Liver (tissue), 9 donors: ENCODE data around the gene HEXIM2. TPM values are rescaled to one million over a fixed set of nuclear protein-coding genes. Genes with fewer than 3 reads are reported as not detected.

ENCODE experiments used
- DNase-seq: peaks from one replicate; pipeline ENCODE4 v3.0.0-alpha.2; 2017; ENCODE audit warnings: low spot score
- H3K27ac ChIP-seq, 2 donors: one replicate each; pipeline ENCODE4 v1.7.0; 2013; ENCODE audit warnings: inconsistent platforms in 2 of 2, low read length in 2 of 2, control low read depth in 1 of 2, low read depth in 1 of 2, mild to moderate bottlenecking in 1 of 2
- H3K27me3 ChIP-seq, 4 donors: one replicate each; pipeline versions ENCODE4 v1.6.1 to v1.7.0; 2013; ENCODE audit warnings: low read length in 3 of 4, inconsistent platforms in 1 of 4, mild to moderate bottlenecking in 1 of 4, moderate library complexity in 1 of 4; ENCODE audit not compliant: control insufficient read depth in 4 of 4, insufficient read depth in 4 of 4
- H3K36me3 ChIP-seq, 4 donors: one replicate each; pipeline versions ENCODE4 v1.6.1 to v1.7.0; 2013; ENCODE audit warnings: low read length in 3 of 4, mild to moderate bottlenecking in 3 of 4, low read depth in 1 of 4, moderate library complexity in 1 of 4; ENCODE audit not compliant: control insufficient read depth in 4 of 4, insufficient read depth in 3 of 4
- H3K4me1 ChIP-seq, 4 donors: one replicate each; pipeline versions ENCODE4 v1.6.1 to v1.7.0; 2013; ENCODE audit warnings: low read length in 3 of 4, mild to moderate bottlenecking in 3 of 4, moderate library complexity in 1 of 4; ENCODE audit not compliant: control insufficient read depth in 4 of 4, insufficient read depth in 4 of 4
- H3K4me3 ChIP-seq, 3 donors: one replicate each; pipeline versions ENCODE4 v1.6.1 to v1.7.0; 2013; ENCODE audit warnings: low read length in 3 of 3, control low read depth in 1 of 3, low read depth in 1 of 3, mild to moderate bottlenecking in 1 of 3
- H3K9ac ChIP-seq, 2 donors: one replicate each; pipeline ENCODE4 v1.7.0; 2013; ENCODE audit warnings: low read length in 2 of 2, mild to moderate bottlenecking in 2 of 2, moderate library complexity in 2 of 2, control low read depth in 1 of 2, low read depth in 1 of 2
- H3K9me3 ChIP-seq, 4 donors: one replicate each; pipeline versions ENCODE4 v1.6.1 to v1.7.0; 2013; ENCODE audit warnings: low read length in 3 of 4; ENCODE audit not compliant: control insufficient read depth in 4 of 4
- EGR1 ChIP-seq, 2 donors: IDR thresholded peaks; 2 replicates each; pipeline ENCODE4 v1.6.1; 2016 to 2018; ENCODE audit warnings: antibody characterized with exemption in 2 of 2, low read depth in 2 of 2
- FOXA1 ChIP-seq: IDR thresholded peaks from 2 replicates; pipeline ENCODE4 v1.6.1; 2016; ENCODE audit warnings: antibody characterized with exemption
- FOXA2 ChIP-seq: IDR thresholded peaks from 2 replicates; pipeline ENCODE4 v1.6.1; 2016; ENCODE audit warnings: antibody characterized with exemption
- GABPA ChIP-seq, 2 donors: IDR thresholded peaks in 1 of 2; conservative IDR thresholded peaks in 1 of 2; 2 replicates each; pipeline ENCODE4 v1.6.1; 2016; ENCODE audit warnings: antibody characterized with exemption in 2 of 2, mild to moderate bottlenecking in 1 of 2, moderate library complexity in 1 of 2
- HNF4A ChIP-seq, 2 donors: conservative IDR thresholded peaks; 2 replicates each; pipeline ENCODE4 v1.6.1; 2016; ENCODE audit warnings: antibody characterized with exemption in 2 of 2, mild to moderate bottlenecking in 2 of 2
- HNF4G ChIP-seq: IDR thresholded peaks from 2 replicates; pipeline ENCODE4 v1.6.1; 2016; ENCODE audit warnings: antibody characterized with exemption
- JUND ChIP-seq, 2 donors: IDR thresholded peaks; 2 replicates each; pipeline ENCODE4 v1.6.1; 2016; ENCODE audit warnings: antibody characterized with exemption in 2 of 2
- NR2F2 ChIP-seq: IDR thresholded peaks from 2 replicates; pipeline ENCODE4 v1.6.1; 2016; ENCODE audit warnings: antibody characterized with exemption
- RAD21 ChIP-seq, 2 donors: IDR thresholded peaks; 2 replicates each; pipeline ENCODE4 v1.6.1; 2016; ENCODE audit warnings: antibody characterized with exemption in 2 of 2, mild to moderate bottlenecking in 2 of 2
- RXRA ChIP-seq, 2 donors: IDR thresholded peaks; 2 replicates each; pipeline ENCODE4 v1.6.1; 2017 to 2018; ENCODE audit warnings: antibody characterized with exemption in 2 of 2, mild to moderate bottlenecking in 1 of 2
- TAF1 ChIP-seq: conservative IDR thresholded peaks from 2 replicates; pipeline ENCODE4 v1.6.1; 2016; ENCODE audit warnings: antibody characterized with exemption, mild to moderate bottlenecking
- YY1 ChIP-seq: IDR thresholded peaks from 2 replicates; pipeline ENCODE4 v1.6.1; 2016; ENCODE audit warnings: antibody characterized with exemption, mild to moderate bottlenecking
- WGBS: extraction: QIAGEN DNeasy Blood & Tissue Kit; methylation state at CpG from one replicate; pipeline ENCODE4 v1.1.7; 2013; 5-methylcytosine and 5-hydroxymethylcytosine counted together
- polyA plus RNA-seq, 2 donors: library from polyadenylated mRNA; stranded (reverse) in 1 of 2; unstranded in 1 of 2; fragments of 200-250 nt in 1 of 2; fragments of >200 nt in 1 of 2; fragmentation: Nextera tagmentation in 1 of 2; extraction: Ambion mirVana in 1 of 2; gene quantifications; one replicate each; pipeline versions ENCODE4 v1.2.1 to v1.2.3, GENCODE V29; 2013 to 2015
- total RNA-seq, 2 donors: library from RNA; depleted of rRNA; stranded (reverse); fragments of >200 nt; gene quantifications; one replicate each; pipeline ENCODE4 v1.2.3, GENCODE V29; 2014
- TF ChIP-seq, protein P1 (sequence below): IDR thresholded peaks from 2 replicates; pipeline ENCODE4 v1.6.1; 2016; ENCODE audit warnings: antibody characterized with exemption
- TF ChIP-seq, protein P2 (sequence below): IDR thresholded peaks from 2 replicates; pipeline ENCODE4 v1.6.1; 2016; ENCODE audit warnings: antibody characterized with exemption
- TF ChIP-seq, protein P3 (sequence below): IDR thresholded peaks from 2 replicates; pipeline ENCODE4 v1.6.1; 2016; ENCODE audit warnings: antibody characterized with exemption
- TF ChIP-seq, protein P4 (sequence below): fragments of 150-350 bp; IDR thresholded peaks from 2 replicates; pipeline ENCODE4 v1.5.1; 2017; ENCODE audit warnings: improper control_type of control experiment, low read depth, low read length; ENCODE audit not compliant: missing input control
- donor health status: healthy.
- donor health status: healthy.
- donor health status: healthy.
- donor health status: healthy.
- donor health status: healthy.

The HEXIM2 gene
- total and polyA plus RNA-seq, 4 donors, result 3.5 to 10.7 (median 5.5) TPM

DNA sequence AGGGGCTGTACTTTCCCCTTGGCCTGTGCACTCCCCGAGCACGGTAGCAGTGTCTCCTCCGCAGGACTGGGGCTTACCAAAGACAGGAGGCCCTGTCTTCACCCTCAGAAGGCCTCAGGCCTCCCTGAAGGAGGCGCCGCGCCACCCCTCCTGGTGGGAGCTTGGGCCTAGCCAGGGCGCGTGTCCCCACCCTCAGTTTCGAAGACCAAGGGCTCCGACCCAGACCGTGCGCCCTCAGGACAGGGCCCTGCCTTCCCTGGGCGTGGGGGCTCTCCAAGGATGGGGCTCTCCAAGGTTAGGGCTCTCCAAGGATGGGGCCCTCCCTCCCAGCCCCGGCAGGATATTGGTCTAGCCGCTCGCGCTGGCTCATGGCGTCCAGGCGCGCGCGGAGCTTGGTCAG is 41.1 kb upstream of the HEXIM2 start:
- WGBS, result 87% methylated on average over 22 of the region's 22 CpGs
- Histone ChIP-seq H3K9ac (no peak overlapping the region), H3K27me3 (no peaks in the 10 kb centered on the region), H3K36me3 (no peaks in the 10 kb centered on the region), H3K4me1 (no peaks in the 10 kb centered on the region), H3K27ac (no peak overlapping the region), H3K4me3 (no peak overlapping the region), H3K9me3 (no peaks in the 10 kb centered on the region)
- no peak for DNase-seq
- TF ChIP-seq FOXA2, result no peak
- no peak for TF ChIP-seq YY1
- TF ChIP-seq NR2F2, result no peak
- TF ChIP-seq HNF4G, result no peak
- TF ChIP-seq, protein P1, sequence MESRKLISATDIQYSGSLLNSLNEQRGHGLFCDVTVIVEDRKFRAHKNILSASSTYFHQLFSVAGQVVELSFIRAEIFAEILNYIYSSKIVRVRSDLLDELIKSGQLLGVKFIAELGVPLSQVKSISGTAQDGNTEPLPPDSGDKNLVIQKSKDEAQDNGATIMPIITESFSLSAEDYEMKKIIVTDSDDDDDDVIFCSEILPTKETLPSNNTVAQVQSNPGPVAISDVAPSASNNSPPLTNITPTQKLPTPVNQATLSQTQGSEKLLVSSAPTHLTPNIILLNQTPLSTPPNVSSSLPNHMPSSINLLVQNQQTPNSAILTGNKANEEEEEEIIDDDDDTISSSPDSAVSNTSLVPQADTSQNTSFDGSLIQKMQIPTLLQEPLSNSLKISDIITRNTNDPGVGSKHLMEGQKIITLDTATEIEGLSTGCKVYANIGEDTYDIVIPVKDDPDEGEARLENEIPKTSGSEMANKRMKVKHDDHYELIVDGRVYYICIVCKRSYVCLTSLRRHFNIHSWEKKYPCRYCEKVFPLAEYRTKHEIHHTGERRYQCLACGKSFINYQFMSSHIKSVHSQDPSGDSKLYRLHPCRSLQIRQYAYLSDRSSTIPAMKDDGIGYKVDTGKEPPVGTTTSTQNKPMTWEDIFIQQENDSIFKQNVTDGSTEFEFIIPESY, result no peak
- TF ChIP-seq, protein P2, sequence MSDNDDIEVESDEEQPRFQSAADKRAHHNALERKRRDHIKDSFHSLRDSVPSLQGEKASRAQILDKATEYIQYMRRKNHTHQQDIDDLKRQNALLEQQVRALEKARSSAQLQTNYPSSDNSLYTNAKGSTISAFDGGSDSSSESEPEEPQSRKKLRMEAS, result no peak
- TF ChIP-seq GABPA (IDR thresholded peaks at IDR 0.05 in 1 of 2, conservative IDR thresholded peaks at IDR 0.05 in 1 of 2), result no peak
- TF ChIP-seq JUND (IDR thresholded peaks at IDR 0.05), result no peak
- no peak for TF ChIP-seq TAF1
- no peak for TF ChIP-seq EGR1 (IDR thresholded peaks at IDR 0.05; ENCODE audit: low read depth in 2 of 2)
- TF ChIP-seq RXRA (IDR thresholded peaks at IDR 0.05), result no peak

DNA sequence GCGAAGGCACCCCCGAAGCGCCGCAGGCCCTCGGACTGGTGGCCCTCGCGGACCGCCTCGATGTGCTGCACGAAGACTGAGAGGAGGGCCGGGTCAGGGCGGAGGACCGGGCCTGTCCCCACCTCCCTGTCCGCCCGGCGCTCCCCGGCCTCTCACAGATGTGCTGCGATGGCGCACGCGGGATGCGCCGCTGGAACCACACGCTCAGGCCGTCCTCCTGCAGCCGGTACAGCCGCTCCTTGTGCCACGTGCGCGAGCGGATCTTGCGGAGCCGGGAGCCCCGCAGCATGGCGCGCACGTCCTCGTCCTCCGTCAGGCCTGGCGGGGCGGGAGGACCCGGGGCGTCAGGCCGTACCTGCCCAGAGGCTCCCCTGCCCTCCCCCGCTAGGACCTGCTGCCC is 40.6 kb upstream of the HEXIM2 start:
- 75% methylated on average over 45 of the region's 45 CpGs for WGBS
- Histone ChIP-seq H3K36me3 (no peaks in the 10 kb centered on the region), H3K27ac (no peak overlapping the region), H3K4me1 (no peaks in the 10 kb centered on the region), H3K4me3 (no peak overlapping the region), H3K9me3 (no peaks in the 10 kb centered on the region), H3K9ac (no peak overlapping the region), H3K27me3 (no peaks in the 10 kb centered on the region)
- TF ChIP-seq TAF1, result no peak
- no peak for TF ChIP-seq YY1
- no peak for TF ChIP-seq GABPA (IDR thresholded peaks at IDR 0.05 in 1 of 2, conservative IDR thresholded peaks at IDR 0.05 in 1 of 2)
- no peak for TF ChIP-seq EGR1 (IDR thresholded peaks at IDR 0.05; ENCODE audit: low read depth in 2 of 2)
- TF ChIP-seq, protein P3, sequence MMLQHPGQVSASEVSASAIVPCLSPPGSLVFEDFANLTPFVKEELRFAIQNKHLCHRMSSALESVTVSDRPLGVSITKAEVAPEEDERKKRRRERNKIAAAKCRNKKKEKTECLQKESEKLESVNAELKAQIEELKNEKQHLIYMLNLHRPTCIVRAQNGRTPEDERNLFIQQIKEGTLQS, result no peak
- no peak for TF ChIP-seq HNF4A (conservative IDR thresholded peaks at IDR 0.05)
- TF ChIP-seq FOXA2, result no peak
- TF ChIP-seq NR2F2, result no peak
- no peak for TF ChIP-seq FOXA1
- no peak for TF ChIP-seq HNF4G
- TF ChIP-seq RAD21 (IDR thresholded peaks at IDR 0.05), result no peak
- TF ChIP-seq, protein P1, result no peak
- TF ChIP-seq, protein P4, sequence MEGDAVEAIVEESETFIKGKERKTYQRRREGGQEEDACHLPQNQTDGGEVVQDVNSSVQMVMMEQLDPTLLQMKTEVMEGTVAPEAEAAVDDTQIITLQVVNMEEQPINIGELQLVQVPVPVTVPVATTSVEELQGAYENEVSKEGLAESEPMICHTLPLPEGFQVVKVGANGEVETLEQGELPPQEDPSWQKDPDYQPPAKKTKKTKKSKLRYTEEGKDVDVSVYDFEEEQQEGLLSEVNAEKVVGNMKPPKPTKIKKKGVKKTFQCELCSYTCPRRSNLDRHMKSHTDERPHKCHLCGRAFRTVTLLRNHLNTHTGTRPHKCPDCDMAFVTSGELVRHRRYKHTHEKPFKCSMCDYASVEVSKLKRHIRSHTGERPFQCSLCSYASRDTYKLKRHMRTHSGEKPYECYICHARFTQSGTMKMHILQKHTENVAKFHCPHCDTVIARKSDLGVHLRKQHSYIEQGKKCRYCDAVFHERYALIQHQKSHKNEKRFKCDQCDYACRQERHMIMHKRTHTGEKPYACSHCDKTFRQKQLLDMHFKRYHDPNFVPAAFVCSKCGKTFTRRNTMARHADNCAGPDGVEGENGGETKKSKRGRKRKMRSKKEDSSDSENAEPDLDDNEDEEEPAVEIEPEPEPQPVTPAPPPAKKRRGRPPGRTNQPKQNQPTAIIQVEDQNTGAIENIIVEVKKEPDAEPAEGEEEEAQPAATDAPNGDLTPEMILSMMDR, result no peak
- no peak for DNase-seq
